C4-2B (cell line): Measurements from ENCODE around the gene MICU1.

ENCODE experiments used
- H3K27ac ChIP-seq: fragments of 450-650 bp; 2 replicates; pipeline ENCODE4 v1.5.1; 2017
- ZFX ChIP-seq: fragments of 450-650 bp; IDR thresholded peaks from 2 replicates; pipeline ENCODE4 v1.6.1; 2017
- TF ChIP-seq, protein P1 (sequence below): fragments of 450-650 bp; conservative IDR thresholded peaks from 2 replicates; pipeline ENCODE4 v1.5.1; 2017; ENCODE audit warnings: mild to moderate bottlenecking

The MICU1 gene

DNA sequence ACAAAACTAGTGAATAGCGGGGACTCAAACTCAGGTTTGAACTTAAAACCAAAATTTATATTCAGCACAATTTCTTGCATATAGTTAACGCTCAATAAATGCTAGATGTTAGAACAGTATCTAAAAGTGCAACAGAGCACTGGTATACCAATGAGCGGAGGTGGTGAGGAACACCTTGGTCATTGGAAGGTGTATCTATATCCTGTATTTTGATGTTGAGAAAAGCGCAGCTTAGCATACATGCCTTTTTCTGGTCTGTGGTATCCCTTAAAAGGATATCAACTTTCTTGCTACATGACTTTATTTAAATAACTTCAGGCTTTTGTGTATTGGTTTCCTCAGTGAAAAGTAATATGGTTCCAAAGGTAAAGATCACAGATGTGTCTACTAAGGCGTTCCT is 237.8 kb downstream of the MICU1 start:
- no peak overlapping the region for H3K27ac ChIP-seq
- TF ChIP-seq ZFX = no peak
- TF ChIP-seq, protein P1, sequence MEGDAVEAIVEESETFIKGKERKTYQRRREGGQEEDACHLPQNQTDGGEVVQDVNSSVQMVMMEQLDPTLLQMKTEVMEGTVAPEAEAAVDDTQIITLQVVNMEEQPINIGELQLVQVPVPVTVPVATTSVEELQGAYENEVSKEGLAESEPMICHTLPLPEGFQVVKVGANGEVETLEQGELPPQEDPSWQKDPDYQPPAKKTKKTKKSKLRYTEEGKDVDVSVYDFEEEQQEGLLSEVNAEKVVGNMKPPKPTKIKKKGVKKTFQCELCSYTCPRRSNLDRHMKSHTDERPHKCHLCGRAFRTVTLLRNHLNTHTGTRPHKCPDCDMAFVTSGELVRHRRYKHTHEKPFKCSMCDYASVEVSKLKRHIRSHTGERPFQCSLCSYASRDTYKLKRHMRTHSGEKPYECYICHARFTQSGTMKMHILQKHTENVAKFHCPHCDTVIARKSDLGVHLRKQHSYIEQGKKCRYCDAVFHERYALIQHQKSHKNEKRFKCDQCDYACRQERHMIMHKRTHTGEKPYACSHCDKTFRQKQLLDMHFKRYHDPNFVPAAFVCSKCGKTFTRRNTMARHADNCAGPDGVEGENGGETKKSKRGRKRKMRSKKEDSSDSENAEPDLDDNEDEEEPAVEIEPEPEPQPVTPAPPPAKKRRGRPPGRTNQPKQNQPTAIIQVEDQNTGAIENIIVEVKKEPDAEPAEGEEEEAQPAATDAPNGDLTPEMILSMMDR = no peak

DNA sequence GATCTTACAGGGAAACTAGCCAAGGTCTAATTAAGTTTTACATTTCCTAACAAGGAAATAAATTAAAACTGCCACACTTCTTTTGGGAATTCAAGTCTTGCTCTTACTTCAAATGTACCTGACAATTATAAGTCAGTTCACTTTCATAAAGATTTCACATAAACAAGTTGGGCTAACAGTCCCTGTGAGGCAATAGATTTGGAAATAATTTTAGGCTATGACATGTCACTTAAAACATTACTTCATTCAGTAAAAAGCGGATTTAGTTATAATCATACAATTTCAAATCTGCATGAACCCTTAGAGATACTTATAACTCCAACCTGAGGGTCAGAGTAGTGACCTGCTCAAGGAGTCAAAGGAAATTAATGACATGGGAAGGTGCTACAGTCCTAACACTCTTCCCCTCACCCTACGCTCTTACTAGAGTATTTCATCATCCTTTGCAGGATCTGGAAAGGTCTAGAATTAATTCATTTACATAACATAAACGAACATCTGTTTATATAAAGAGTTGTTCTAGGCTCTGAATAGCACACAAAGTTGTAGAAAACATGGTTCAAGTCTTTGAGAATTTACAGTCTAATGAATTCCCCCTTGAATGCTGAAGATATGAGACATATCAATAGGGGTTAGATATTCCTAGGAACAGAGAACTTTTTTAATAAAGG is 238.8 kb downstream of the MICU1 start:
- no peak overlapping the region for H3K27ac ChIP-seq
- TF ChIP-seq ZFX = no peak
- TF ChIP-seq, protein P1 = no peak

- no peak overlapping the region for H3K27ac ChIP-seq
- TF ChIP-seq, protein P1 = no peak
- TF ChIP-seq ZFX = no peak
Measured at GRCh38 chr10:72385724-72386123, 240.2 kb downstream of the MICU1 start.

DNA sequence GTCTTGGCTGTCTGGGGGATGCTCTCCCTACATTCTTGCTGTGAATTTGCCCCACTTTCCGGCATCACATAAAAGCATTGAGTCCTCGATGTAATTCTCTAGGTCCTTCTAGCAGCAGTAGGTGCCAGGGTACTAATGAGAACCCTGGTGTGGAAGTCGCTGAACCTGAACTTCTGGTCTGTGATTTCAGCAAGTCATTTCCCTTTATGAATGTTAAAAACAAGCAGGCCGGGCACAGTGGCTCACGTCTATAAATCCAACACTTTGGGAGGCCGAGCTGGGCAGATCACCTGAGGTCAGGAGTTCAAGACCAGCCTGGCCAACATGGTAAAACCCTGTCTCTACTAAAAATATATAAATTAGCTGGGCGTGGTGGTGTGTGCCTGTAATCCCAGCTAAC is 240.9 kb downstream of the MICU1 start:
- H3K27ac ChIP-seq = peak overlapping the region; percentile 40; the same call in 1 of the 2 replicates

DNA sequence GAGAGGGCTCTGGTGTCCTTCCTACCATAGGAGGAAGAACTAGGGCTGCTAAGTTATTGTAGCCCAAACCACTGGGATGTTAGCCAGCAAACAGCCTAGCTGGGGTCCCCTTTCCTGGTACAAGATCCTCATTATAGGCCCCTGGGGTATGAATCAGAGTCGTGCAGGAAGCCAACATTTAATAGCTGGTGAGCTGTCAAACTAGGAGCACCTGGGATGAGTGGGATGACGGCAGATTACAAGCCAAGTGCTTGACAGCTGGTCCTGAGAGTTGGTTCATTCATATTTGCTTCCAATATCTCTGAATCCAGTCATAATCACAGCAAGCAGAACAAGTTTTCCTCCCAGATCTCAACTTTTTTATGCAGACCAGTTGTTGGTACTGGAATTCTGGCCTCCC is 246.1 kb downstream of the MICU1 start:
- TF ChIP-seq, protein P1 = no peak
- TF ChIP-seq ZFX = no peak
- no peak overlapping the region for H3K27ac ChIP-seq

DNA sequence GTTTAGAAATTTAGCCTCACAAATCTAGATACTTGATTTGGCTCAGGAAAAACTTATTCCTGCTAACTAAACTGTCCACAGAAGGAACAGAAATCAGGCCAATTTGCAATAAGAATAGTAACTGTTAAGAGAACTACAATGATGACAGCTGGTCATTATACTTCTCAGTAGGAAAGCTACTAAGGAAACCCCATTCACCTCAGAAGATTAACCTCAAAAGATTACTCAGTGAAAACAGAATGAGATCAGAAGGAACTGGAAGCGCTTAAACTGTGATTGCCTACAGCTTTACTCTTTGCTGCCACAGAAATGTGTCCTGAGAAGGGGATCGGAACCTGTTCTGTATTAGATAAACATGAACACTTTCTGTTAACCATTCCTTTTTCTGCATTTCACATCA is 246.8 kb downstream of the MICU1 start:
- no peak overlapping the region for H3K27ac ChIP-seq
- TF ChIP-seq, protein P1 = no peak
- no peak for TF ChIP-seq ZFX

GRCh38 chr10:72375585-72375984 is 250.3 kb downstream of the MICU1 start:
- H3K27ac ChIP-seq = no peak overlapping the region
- TF ChIP-seq, protein P1 = peak; percentile 31
- no peak for TF ChIP-seq ZFX

DNA sequence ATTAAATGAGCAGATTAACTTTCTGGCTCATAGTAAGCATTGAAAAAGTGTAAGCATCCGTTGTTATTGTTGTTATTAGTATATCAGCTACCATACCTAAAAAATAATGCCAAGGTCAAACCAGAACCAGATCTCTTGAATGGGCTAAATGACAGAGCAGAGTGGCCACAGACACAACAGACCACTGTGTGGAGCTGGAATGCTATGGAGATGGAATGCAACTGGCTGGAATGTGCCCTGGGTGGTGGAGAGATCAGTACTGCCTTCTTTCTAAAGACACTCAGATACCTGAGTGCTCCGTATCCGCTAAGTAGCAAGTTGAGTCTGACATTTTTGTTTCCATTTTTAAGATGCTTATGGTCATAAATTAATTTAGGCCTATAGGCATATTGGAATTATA is 250.7 kb downstream of the MICU1 start:
- TF ChIP-seq, protein P1 = no peak
- TF ChIP-seq ZFX = no peak

More for the DNA sequence above, 250.7 kb downstream of the MICU1 start:
- no peak overlapping the region for H3K27ac ChIP-seq
